NCI-H82 treated with DMSO at 0.1 percent for 48 hours (cell line): ENCODE measurements around the gene SDC3.
A peak's percentile ranks its signal among the peaks of the same experiment; 100 is the strongest.

Source experiments
- DNase-seq: peaks from one replicate; lab custom pipeline; 2025; ENCODE audit not compliant: unreplicated experiment; lab: John Stamatoyannopoulos, UW

Gene SDC3

DNA sequence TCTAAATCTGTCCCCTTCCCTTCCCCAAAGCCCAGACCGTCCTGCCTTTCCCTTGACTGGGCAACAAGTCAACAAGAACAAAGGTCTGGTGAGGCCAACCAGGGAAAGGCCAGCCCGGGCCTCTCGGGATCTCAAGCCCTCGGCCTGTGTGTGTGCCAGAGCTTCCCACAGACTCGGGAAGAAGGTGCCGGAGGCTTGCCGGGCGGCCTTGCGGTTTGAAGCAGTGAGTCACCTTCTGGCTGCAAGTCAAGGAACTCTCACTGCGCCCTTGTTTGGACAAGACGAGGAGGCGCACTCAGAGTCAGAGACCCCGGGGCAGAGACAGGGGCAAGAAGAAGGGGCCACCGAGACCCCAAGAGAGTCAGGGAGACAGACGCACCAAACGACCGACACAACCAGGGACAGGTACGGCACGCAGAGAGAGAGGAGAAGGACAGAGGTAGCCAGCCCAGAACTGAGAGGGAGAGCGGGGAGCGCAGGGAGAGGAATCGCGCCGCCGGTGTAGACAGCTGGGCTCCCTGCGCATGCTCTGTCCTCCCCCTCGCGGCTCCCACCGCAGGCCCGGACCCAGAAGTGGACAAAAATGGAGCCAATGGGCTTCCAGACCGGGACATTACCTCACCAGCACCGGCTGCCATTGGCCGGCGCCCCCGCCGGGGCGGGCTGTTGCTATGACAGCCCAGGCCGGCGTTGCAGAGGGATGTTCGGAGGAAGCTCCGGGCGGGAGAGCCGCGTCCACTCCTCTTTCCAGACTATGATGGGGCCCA is 84.4 kb downstream of the SDC3 start:
- DNase-seq, result peak; percentile 84

- no peak for DNase-seq
Measured at GRCh38 chr1:30823627-30823968, 85.0 kb downstream of the SDC3 start.

- no peak for DNase-seq
Measured at GRCh38 chr1:30822966-30823581, 85.5 kb downstream of the SDC3 start.

DNA sequence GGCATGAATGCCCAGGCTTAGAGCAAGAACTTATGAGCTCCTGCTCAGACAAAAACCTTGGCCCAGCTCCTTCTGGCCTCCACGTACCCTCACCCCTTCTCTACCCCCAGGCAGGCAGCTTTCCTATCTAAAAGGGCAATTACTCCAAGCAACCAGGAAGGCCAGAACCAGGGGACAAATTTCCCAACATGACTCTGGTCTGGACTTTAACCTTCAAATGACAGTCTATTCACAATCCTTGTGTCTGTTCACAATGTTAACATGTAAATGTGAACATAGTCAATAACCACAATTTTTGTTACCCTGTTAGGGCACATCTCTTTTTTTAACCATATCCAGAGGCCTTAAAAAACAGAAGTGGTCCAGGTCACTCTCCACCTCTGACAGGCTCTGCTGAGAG is 86.6 kb downstream of the SDC3 start:
- no peak for DNase-seq

DNA sequence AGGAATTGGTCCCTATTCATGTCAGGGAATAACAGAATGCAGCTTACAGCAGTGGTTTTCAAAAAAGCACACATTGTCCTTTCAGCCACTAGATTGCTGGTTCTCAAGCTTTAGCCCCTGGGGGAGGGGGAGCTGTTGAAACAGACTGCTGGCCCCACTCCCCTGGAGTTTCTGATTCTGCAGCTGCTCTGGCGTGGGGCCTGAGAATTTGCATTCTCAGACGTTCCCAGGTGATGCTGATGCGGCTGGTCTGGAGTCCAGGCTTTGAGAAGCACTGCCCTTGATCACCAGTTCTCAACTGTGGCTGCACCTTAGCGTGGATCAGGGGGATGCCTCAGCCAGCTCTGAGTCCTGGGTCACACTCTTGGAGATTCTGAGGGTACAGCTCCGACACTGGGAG is 88.3 kb downstream of the SDC3 start:
- DNase-seq, result no peak
